CD4-positive, alpha-beta T cell treated with Interleukin-4 for 4 hours (primary cell): ENCODE data around the gene RBM18.

Source experiments
- DNase-seq: peaks from one replicate; pipeline ENCODE4 v3.0.0-alpha.2; 2020

The RBM18 gene

GRCh38 chr9:122258886-122259415, 5.7 kb downstream of the RBM18 start:
- DNase-seq: no peak

GRCh38 chr9:122256206-122256605, 8.4 kb downstream of the RBM18 start:
- DNase-seq: no peak

- DNase-seq: no peak
These were observed 9.9 kb downstream of the RBM18 start for GRCh38 chr9:122254761-122255160.

GRCh38 chr9:122252796-122253195, 11.8 kb downstream of the RBM18 start:
- no peak for DNase-seq

GRCh38 chr9:122251351-122251750, 13.3 kb downstream of the RBM18 start:
- no peak for DNase-seq

GRCh38 chr9:122248448-122248865, 16.2 kb downstream of the RBM18 start:
- DNase-seq: no peak

GRCh38 chr9:122246666-122247065, 18.0 kb downstream of the RBM18 start:
- no peak for DNase-seq

- DNase-seq: no peak
These were observed 20.3 kb downstream of the RBM18 start for GRCh38 chr9:122244349-122244748.

GRCh38 chr9:122239722-122240121, 24.9 kb downstream of the RBM18 start:
- no peak for DNase-seq

- no peak for DNase-seq
These were observed 28.0 kb downstream of the RBM18 start for GRCh38 chr9:122236681-122237080.

GRCh38 chr9:122234022-122234748, 30.5 kb downstream of the RBM18 start:
- DNase-seq: no peak

- DNase-seq: no peak
These were observed 31.8 kb downstream of the RBM18 start for GRCh38 chr9:122232796-122233306.

- DNase-seq: no peak
These were observed 35.2 kb downstream of the RBM18 start for GRCh38 chr9:122229485-122229837.

GRCh38 chr9:122228568-122229484, 35.8 kb downstream of the RBM18 start, which contains the start of gene LHX6:
Gene LHX6, minus strand, starts transcription at chr9:122228957. Its CDS starts 217 bp downstream, at chr9:122228740.
- no peak for DNase-seq

GRCh38 chr9:122228191-122228567, 36.5 kb downstream of the RBM18 start:
- no peak for DNase-seq

- no peak for DNase-seq
These were observed 37.1 kb downstream of the RBM18 start for GRCh38 chr9:122227575-122227900.

GRCh38 chr9:122226758-122227574, 37.7 kb downstream of the RBM18 start:
- no peak for DNase-seq

- no peak for DNase-seq
These were observed 38.4 kb downstream of the RBM18 start for GRCh38 chr9:122226142-122226757.

GRCh38 chr9:122225312-122226141, 39.1 kb downstream of the RBM18 start:
- no peak for DNase-seq

- DNase-seq: no peak
These were observed 41.2 kb downstream of the RBM18 start for GRCh38 chr9:122223435-122223834.

- no peak for DNase-seq
These were observed 41.8 kb downstream of the RBM18 start for GRCh38 chr9:122222791-122223190.
